NCI-H2196 treated with DMSO at 0.1 percent for 48 hours (cell line): Measurements from ENCODE around the gene IFI44.

ENCODE experiments used
- DNase-seq: peaks from one replicate; lab custom pipeline; 2025; ENCODE audit not compliant: unreplicated experiment; lab: John Stamatoyannopoulos, UW

Gene IFI44

DNA sequence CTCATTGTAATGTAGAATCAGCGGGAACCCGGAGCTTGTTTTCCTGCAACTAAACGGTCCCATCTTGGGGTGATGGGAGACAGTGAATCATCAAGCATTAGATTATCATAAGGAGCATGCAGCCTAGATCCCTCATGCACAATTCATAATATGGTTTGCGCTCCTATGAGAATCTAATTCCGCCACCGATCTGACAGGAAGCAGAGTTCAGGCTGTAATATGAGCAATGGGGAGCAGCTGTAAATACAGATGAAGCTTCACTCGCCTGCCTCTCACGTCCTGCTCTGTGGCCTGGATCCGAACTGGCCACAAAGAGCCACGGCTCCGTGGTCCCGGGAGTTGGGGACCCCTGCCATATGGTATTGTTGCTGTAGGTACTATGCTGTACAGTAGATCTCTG is 1.6 kb downstream of the IFI44 start:
- no peak for DNase-seq

DNA sequence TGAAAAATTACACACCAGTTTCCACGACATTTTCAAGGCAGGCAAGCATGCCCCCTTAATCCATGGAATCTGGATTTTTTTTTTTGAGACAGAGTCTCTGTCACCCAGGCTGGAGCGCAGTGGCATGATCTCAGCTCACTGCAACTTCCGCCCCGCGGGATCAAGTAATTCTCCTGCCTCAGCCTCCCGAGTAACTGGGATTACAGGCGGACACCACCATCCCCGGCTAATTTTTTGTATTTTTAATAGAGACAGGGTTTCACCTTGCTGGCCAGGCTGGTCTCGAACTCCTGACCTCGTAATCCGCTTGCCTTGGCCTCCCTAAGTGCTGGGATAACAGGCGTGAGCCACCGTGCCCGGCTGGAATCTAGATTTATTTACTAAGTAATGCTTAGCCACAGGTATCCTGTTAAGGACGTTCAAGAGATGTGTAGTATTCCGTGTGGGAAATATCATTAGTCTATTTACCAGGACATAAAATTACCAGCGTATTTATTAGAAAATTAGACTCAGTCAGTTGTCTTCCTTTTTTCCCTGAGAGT is 2.5 kb downstream of the IFI44 start:
- DNase-seq, result no peak

DNA sequence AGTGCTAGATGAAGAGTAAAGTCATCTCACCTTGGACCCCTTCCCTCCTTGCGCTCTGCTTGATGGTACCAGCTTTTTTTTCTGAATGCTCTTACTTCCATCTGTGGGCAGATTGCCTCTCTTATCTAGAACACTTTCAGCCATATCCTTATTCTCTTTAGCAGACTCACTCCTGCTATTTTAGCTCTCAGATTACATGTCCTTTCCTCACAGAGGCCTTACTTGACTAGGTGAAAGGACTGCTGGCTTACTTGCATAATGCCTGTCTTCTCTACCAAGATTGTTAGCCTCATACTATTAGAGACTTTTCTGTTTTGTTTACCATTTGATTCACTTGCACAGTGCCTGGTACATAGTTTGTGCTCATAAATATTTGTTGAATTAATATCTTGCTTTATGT is 9.3 kb downstream of the IFI44 start:
- DNase-seq, result no peak

DNA sequence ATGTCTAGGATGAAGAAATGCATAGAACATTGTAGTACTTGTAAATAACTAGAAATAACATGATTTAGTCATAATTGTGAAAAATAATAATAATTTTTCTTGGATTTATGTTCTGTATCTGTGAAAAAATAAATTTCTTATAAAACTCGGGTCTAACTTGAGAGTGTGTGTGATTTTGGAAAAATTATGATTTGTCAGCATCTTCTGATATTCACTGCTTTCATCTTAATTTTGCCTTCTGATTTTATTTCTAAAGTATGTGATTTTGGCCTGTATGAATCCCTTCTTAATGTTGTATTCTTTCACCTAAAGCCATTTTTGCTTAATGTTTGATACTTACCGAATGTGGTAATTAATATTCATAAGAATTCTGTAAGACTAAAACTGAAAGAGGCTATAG is 14.3 kb downstream of the IFI44 start:
- no peak for DNase-seq

DNA sequence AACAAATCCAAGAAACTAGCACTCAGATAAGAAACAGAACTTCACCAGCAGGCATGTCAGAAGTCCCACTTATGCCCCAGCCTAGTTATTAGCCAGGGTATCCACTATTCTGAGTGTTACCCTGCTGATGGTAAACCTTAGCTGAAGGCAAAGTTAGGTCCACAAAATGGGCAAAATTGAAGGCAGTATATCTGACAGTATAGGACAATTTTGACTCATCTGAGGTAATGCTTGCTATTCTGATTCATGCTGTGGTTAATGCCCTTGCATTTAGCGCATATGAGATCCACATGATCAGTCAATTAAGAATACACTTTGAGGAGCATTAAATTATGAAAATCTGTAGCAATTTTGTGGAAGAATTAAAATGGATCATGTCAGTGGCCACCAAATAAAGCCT is 15.1 kb downstream of the IFI44 start:
- no peak for DNase-seq

DNA sequence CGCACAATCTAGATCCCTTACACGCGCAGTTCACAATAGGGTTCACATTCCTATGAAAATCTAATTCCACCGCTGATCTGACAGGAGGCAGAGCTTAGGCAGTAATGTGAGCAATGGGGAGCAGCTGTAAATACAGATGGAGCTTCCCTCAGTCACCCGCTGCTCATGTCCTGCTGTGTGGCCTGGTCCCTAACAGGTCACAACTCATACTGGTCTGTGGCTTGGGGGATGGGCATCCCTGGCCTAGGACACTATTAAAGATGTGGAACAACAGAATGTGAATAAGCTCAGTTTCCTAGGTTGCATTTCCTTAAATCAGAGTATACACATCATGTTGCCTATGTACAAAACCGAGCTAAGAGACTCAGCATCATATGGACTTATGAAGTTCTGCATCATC is 16.2 kb downstream of the IFI44 start:
- no peak for DNase-seq

DNA sequence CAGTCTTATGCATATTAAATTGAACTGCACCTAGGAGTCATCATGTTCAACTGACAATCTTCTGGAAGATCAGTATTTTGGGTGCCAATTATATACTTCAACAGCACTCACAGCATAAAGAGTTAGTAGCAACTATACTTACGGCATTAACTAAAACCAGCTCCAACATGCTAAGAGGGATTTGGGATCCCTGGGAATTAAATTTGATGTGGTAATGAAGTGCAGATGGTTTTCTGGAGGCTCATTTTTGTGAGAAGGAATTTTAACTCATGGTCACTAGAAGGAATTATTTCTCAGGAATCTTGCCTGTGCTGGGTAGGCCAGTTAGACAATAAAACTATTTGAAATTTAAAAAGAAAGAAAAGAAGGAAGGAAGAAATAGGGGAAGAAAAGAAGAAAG is 18.3 kb downstream of the IFI44 start:
- DNase-seq, result no peak

DNA sequence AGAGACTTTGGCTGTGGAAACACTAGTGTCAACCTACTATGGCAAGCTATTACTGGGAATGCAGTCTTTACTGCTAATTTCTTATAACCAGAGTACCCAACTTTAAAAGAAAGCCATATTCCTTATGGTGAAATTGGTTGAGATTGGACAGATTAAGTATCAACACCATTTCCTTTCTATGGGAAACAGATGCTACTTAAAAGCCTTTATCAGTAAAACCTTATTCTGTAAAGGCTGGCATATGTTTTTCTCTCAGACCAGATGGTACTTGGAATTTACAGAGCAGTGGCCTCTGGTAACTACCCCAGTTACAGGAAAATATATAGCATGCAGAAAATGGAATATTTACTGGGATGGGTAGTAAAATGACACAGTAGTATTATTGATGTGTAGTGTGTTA is 18.8 kb downstream of the IFI44 start:
- no peak for DNase-seq

DNA sequence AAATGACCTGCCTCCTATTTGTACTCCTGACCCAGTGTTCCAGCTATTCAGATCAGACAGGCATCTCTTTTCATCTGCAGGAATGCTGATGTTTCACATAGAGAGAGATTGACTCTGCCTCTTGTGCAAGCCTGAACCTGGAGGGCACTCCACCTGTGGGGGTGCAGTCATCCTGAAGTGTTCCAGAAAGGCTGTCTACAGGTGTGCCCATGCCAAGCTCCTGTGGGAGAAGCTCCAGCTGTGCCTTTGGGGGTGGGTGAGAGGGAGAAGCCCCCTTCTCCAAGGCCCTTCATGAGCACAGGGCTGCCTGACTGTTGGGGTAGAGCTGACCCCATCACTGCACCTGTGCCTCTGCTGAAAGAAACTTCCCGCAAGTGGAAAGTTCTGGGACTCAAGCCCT is 22.8 kb downstream of the IFI44 start:
- no peak for DNase-seq

DNA sequence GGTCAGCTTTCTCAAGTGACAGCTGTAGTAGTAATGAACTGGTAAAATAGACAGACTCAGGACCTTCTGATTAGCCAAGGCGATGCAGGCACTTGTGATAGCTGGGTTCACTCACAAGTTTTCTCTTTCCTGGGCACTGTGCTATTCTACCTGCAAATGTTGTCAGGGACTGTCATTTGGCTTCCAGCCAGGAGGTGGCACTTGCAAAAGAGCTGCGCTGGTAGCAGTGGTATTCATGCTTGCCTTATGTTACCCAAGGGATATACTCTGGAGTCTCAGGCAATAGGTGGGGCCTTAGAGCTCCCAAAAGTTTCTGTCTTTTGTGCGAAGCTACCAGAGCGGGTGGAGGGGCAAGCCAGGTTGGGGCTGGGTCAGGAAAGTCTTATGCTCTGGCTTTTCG is 23.5 kb downstream of the IFI44 start:
- DNase-seq, result no peak

DNA sequence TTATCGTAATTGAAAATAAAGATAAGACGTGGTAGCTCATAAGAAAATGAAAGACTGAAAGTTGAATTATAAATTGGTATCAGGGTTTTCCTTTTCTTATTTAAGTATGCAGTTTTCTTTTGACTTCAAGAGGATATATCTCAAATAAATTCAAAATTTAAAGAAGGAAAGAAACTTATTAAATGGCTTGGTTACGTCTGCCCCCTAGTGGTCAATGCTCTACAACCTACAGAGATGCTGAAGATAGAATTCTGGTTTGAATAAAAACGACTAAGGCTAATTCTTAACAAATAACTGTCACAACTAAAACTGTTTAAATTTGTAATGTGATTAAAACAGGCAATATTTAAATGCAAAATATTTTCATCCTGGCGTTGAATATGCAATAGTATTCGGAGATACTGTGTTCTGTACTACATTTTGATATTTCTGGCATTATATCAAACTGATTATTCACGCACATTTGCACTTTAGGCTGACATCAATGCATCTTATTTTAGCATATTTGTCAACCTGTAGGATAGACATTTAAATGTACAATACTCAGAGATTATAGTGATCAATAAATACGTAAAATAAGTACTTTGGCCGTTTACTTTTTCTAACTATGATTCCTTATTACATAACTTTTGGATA is 26.8 kb downstream of the IFI44 start:
- DNase-seq, result peak; percentile 2

DNA sequence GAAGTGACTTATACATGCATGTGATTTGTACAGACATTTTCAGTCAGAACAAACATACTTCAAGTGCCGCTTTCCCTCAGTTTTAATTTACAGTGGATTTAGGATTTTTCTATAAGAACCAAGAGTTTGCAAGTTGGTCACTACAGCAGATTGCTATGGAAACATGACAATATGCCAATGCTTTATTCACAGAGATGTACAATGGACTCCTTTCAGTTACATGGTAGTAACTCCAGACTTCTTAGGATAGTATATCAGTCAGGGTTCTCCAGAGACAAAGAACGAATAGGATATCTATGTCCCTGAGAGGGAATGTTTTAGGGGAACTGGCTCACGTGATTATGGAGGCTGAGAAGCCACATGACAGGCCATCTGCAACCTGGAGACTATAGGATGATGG is 27.4 kb downstream of the IFI44 start:
- no peak for DNase-seq

DNA sequence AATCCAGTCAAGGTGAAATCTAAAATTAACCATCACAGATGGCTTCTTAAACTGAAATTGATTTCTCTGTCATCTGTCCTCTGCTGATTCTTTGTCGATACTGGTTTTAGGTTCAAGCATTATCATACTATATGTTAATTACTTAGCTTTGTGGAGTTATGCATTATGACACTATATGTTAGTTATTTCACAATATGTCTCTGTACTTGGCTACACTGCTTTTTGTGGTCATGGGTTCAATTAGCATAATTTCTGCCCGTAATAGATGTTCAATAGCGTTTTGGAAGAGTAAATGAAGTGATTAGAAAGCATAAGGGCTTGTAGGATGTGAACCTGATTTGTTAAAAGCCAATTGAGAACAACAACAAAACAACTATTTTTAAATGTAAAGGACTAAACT is 28.2 kb downstream of the IFI44 start:
- no peak for DNase-seq

DNA sequence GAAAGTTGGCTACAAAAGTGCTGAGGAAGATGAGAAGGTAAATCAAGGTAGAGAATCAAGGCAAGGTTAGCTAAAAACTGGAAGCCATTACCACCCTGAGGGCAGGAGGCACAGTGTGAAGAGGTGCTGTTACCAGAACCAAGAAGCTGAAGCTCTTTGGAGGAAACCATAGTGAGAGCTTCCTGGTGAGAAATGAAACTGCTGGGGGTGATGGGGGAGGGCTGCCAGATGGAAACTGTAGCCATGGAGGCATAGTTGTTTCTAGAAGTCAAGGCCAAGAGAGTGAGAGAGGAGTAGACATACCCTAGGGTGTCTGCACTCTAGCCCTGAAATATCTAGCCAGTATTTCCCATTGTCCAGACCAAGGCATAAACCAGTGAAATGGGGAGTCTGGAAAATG is 28.7 kb downstream of the IFI44 start:
- no peak for DNase-seq

DNA sequence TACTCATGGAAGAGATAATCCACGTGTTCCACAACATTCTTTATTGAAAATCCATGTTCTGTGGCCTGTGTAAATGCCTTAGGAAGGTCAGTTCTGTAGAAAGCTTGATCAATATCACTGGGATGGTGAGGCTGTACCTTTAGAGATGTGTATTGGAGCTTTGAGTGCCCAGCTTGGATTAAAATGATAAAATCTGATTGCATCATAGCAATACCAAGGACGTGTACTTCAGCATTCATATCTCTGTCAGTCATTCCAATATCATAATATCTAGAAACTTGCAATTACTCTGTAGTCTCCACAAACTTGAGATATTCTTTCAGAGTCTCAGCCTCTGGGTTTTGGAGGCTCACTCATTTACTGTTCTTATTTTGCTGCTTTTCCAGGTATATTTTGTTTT is 31.6 kb downstream of the IFI44 start:
- no peak for DNase-seq

DNA sequence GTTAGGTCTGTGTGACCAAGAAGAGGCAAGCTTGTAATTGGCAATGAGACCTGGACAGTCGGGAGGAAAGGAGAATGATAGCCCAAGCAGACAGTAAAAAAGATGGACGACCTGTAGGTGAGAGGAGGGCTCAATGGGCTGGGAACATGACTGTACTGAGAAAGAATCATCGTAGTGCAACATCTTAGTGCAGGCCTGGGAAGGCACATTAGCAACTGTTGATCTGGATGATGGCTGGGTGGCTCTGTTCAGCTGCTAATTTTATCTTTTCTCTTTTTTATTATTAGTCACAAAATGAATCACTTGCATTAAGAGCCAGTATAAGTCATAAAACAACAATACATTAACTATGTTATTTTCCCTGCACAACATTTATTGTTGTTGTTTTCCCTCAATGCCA is 32.9 kb downstream of the IFI44 start:
- no peak for DNase-seq

DNA sequence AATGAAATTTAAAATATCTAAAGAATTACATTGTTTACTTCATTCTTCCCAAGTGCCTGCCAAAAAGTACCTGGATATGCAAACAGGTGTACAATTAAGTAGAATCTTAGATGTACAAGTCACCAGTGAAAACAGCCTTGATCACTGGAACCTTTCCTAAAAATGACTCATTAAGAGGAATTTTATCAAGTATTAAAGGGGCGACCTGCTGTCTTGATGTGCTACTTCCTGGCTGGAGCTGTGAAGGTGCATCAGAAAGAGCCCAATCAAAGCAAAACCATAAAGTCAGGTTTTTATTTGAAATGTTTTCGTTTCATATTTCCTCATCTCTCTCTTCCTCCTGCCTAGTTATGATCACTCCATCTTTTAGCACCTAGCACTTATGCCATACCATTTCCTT is 33.4 kb downstream of the IFI44 start:
- no peak for DNase-seq

DNA sequence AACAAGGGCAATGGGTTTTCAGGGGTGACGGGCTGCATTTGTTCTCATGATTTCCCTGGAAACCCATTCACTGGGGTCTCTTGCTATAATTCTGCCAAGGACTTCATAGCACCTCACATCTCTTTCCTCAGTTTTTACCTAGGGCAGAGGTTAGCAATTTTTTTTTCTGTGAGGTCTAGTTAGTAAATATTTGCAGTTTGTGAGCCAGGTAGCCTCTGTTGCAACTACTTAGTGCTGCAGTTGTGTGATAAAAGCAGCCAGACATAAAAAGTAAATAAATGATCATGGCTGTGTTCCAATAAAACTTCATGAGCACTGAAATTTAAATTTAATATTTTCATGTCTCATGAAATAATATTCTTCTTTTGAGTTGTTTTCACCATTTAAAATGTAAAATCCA is 37.7 kb downstream of the IFI44 start:
- DNase-seq, result no peak

DNA sequence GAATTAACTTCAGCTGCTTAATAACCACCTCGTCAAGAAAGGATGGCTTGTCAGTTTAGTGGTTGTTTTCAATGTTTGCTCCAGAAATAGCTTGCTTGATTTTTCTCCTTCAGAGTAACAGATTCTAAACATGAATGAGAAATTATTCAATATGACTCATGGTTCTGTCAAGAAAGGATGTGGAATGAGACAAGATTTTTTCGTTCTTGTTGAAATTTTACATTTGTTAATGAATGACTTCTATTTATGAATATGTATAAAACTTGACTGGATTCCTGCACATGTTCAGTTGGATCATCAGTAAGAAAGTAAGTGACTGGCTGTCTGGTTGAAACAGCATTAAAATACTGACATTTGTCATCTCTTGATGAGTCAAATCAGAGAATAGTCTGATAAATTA is 38.3 kb downstream of the IFI44 start:
- DNase-seq, result no peak

DNA sequence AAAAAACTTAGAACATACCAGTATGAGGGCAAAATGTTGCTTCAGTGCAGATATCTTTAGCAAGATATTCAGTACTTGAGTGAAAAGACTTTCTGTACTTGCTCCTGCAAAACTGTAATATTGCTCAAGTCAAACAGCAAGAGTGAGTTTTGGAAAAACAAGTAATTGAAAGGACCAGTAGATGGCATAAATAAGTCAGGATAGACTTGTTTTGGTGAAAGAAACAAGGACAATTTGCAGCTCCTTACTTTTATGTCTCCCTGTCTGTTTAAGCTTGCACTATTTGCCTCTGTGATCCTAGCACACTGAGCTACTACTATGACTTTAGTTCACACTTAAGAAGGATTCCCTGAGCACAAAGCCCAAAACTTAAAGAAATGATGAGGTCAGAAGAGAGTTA is 39.1 kb downstream of the IFI44 start:
- DNase-seq, result no peak

DNA sequence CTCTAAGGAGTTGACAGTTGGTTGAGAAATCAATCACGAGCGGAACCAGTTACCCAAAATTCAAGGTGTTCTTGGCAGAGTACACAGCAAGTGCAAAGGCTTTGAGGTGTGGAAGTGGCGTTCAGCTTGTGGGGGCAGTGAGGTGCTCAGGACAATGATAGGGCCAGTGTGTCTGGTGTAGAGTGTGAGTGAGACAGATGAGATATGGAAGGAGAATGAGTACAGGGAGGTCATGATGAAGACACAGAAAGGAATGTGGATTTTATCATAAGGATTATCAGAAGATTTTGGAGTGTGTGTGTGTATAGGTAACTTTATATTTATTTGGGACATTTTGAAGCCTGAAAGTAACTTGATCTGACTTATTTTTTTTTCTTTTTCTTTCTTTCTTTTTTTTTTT is 40.9 kb downstream of the IFI44 start:
- DNase-seq, result no peak

DNA sequence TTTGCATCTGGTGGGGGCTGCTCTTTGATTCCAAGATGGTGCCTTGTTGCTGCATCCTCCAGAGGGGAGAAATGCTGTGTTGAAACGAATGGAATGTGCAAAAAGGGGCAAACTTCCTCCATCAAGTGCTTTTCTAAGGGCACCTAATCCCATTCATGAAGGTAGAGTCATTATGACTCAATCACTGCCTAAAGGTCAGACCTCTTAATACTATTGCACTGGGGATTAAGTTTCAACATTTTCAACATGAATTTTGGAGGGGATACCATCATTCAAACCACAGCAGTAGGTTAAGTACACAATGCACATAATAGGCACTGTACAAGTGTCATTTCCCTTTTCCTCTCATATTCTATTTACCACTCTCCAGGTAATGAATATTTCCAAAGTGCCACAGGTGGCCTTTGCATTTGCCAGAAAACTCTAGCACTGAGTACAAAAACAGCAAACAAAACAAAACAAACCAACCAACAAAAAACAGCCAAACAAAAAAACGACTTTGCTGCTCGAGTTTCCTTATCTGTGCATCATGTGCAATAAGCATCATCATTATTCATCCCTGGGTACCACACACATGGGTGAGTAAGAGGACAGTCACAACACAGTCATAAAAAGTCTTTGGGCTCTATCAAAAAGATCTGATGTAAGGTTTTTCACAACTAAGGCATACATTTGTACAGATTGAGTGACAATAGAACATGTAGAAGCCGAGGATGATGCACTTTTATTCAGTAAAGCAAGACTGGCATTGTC is 42.5 kb downstream of the IFI44 start:
- no peak for DNase-seq

DNA sequence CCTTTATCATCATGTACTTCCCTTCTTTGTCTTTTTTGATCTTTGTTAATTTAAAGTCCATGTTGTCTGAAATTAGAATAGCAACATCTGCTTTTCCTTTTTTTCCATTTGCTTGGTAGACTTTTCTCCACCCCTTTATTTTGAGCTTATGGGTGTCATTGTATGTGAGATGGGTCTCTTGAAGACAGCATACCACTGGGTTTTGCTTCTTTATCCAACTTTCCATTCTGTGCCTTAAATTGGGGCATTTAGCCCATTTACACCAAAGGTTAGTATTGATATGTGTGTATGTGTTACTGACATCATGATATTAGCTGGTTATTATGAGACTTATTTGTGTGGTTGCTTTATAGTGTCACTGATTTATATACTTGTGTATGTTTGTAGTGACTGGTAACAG is 50.2 kb downstream of the IFI44 start:
- DNase-seq, result no peak
